ENCODE results near the gene NOC4L.
A peak's percentile ranks its signal among the peaks of the same experiment; 100 is the strongest.
"Not testable (repeated sequence)": the region's sequence is repeated elsewhere in the genome, so short reads cannot be mapped to it uniquely, and the experiment has no call there.

The NOC4L gene

GRCh38 chr12:132144115-132144809, at the start of gene NOC4L, which contains the start of gene DDX51:
NOC4L (plus strand) TSS chr12:132144457; CDS start chr12:132144489, 32 bp downstream.
DDX51 (minus strand) TSS chr12:132144319; CDS start chr12:132144296, 23 bp downstream.
- peak; percentile 93 to 95 for DNase-seq (ENCODE audit: low read depth in 1 of 2, low spot score in 1 of 2)

GRCh38 chr12:132095520-132096409, 48.5 kb upstream of the NOC4L start:
- DNase-seq (ENCODE audit: low read depth in 1 of 2, low spot score in 1 of 2): no peak

DNA sequence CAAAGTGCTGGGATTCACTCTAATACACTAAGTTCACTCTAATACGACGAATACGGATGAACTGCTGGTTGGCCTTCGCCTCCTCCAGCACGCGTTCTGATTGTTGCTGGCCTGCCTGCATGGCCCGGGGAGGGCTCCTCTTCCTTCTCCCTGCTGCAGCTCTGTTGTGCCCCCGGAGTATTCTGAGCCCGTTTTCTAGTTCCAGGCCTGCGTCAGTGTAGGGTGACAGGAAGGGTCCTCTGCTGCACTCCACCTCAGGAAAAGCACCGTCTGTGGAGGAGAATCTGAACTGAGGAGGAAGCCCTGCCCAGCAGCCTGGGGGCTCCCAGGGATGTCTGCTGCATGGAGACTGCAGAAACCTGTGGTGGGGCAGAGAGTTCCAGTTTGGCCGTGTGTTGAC, 44.5 kb upstream of the NOC4L start:
- no peak for DNase-seq (ENCODE audit: low read depth in 1 of 2, low spot score in 1 of 2)

GRCh38 chr12:132100306-132101065, 43.8 kb upstream of the NOC4L start:
- no peak for DNase-seq (ENCODE audit: low read depth in 1 of 2, low spot score in 1 of 2)

GRCh38 chr12:132102297-132102696, 42.0 kb upstream of the NOC4L start:
- DNase-seq (ENCODE audit: low read depth in 1 of 2, low spot score in 1 of 2): no peak

DNA sequence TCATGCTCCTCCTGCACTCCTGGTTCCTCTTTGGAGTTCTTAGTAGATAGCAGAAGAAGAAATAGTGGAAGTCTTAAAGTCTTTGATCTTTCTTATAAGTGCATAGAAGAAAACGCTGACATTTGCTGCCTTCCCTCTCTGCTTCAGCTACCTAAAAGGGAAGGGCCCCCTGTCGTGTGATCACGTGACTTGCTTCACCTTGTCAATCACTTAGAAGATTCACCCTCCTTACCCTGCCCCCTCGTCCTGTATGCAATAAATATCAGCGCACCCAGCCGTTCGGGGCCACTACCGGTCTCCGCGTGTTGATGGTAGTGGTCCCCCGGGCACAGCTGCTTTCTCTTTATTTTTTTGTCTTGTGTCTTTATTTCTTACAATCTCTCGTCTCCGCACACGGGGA, 41.2 kb upstream of the NOC4L start:
- DNase-seq (ENCODE audit: low read depth in 1 of 2, low spot score in 1 of 2): not testable (repeated sequence)

DNA sequence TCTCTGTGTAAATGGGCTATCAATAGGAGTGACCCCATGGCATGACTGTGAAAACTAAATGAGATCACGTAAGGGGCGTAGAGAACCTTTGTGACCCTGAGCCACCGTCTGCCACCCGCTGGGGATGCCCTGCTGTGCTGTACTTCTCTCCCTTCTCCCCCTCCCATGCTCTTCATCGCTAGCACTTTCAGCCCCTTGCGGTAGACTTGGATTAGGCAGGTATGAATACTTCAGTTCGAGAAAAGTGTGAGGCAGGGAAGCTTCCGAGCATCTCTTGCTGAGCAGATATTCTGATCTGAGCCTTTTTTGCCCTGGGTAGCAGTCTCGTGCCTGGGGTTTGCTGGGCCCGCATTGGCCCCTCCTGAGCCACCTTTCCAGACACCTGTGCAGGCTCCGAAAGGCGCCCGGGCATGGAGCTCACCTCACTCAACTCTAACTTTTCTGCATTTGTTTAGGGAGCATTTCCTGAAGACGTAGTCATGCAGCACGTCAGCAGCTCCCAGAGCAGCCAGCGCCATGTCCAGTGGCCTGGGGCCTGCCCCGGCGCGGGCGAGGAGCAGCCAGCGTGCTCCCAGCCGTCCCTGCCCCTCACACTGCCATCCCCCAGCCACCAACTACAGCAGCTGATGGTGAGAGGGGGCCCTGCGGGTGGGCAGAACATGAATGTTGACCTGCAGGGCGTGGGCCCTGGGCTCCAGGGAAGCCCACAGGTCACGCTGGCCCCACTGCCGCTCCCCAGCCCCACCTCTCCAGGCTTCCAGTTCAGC, 40.5 kb upstream of the NOC4L start:
- no peak for DNase-seq (ENCODE audit: low read depth in 1 of 2, low spot score in 1 of 2)

- DNase-seq (ENCODE audit: low read depth in 1 of 2, low spot score in 1 of 2): no peak
Observed at GRCh38 chr12:132105467-132105866, 38.8 kb upstream of the NOC4L start.

GRCh38 chr12:132106921-132107320, 37.3 kb upstream of the NOC4L start:
- DNase-seq (ENCODE audit: low read depth in 1 of 2, low spot score in 1 of 2): no peak

- DNase-seq (ENCODE audit: low read depth in 1 of 2, low spot score in 1 of 2): no peak
Observed at GRCh38 chr12:132108211-132108832, 35.9 kb upstream of the NOC4L start.

DNA sequence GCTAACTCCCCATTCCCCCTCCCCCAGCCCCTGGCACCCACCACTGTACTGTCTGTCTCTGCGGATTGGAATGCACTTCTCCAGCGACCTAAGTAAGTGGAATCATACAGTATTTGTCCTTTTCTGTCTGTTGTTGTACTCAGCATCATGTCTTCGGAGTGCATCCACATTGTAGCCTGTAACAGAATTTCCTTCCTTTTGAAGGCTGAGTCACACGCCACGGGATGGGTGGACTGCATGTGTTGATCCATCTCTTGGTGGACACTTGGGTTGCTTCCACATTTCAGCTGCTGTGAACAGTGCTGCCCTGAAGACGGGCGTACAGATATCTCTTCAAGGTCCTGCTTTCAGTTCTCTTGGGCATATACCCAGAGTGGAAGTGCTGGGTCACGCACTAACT, 34.5 kb upstream of the NOC4L start:
- no peak for DNase-seq (ENCODE audit: low read depth in 1 of 2, low spot score in 1 of 2)

- no peak for DNase-seq (ENCODE audit: low read depth in 1 of 2, low spot score in 1 of 2)
Observed at GRCh38 chr12:132110677-132111076, 33.6 kb upstream of the NOC4L start.

DNA sequence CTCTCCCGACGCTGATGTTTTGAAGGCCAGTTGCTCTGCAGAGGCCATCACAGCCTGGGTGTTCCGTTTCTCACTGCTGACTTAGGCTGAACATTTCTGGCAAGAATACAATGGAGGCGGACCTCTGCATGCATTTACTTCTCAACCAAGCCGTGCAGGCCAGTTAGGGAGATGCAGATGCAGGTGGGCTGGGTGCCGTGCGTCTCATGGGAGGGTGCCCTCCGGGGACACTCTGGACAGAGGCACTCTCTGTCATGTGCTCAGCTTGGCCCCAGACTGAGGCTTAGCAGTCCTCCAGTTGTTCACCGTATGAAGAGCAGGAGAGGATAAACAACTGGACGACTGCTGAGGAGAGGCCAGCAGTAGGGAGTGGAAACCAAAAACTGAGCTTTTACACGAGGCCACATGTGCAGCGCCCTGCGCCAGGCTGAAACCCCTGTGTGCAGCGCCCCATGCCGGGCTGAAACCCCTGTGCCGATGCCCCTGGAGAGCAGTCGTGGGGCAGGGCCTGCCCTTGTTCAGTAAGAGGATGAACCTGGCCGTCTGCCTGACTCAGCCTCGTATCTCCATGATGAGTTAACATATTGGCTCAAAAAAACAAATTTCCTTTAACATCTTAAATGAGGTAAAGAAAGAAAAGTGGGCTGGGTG, 32.5 kb upstream of the NOC4L start:
- DNase-seq (ENCODE audit: low read depth in 1 of 2, low spot score in 1 of 2): no peak

DNA sequence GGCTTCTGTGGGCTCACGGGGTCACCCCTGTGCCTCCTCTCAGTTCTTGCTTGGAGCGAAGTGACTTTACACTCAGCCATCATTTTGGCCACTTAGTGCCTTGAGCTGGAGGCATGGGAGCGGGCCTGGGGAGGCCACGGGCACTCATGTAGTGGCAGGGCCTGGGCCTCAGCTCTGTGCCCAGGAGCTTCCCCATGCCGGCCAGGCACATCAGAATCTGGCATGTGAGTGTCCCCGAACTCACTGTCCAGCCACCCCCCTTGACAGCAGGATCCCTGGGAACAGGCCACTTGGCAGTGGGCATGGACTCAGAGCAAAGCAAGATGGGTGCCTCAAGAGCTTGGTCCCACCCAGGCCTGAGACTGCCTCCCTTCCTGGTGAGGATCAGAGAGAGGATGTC, 29.6 kb upstream of the NOC4L start:
- DNase-seq (ENCODE audit: low read depth in 1 of 2, low spot score in 1 of 2): no peak

- no peak for DNase-seq (ENCODE audit: low read depth in 1 of 2, low spot score in 1 of 2)
Observed at GRCh38 chr12:132115500-132115899, 28.8 kb upstream of the NOC4L start.

DNA sequence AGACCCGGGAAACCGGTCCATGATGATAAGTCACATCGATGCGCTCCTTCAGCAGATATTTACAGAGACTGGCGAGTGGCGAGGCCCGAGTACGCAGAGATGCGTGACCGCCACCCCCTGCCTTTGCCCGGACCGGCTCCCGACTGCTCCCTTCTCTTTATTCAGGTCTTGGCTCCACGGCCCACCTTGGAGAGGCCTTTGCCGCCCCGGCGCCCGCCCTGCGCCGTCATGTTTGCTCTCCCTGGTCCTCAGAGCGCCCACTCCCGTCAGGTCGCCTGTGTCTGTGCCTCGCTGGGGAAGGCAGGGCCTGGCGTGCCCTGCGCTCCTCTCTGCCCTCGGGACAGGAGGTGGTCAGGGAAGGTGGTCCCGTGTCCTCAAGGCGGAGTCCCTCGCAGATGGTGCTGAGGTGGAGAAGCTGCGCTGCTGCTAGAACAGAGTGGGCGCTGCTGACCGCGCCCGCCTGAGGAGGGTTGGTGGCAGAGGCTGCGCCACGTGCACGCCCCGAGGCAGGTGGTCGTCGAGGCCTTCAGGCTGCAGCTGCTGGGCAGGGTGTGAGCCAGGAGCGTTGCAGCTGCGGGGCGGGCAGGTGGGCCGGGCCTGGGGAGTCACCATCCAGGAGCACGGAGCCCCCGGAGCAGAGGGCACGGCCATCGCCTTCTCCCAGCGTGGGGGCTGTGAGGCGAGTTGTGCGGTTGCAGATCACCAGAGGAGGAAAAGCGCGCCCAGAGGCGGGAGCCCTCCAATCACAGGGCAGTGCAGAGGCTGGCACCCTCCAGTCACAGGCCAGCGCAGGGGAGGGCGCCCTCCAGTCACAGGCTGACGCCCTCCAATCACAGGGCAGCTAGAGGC, 27.3 kb upstream of the NOC4L start:
- DNase-seq (ENCODE audit: low read depth in 1 of 2, low spot score in 1 of 2): no peak

DNA sequence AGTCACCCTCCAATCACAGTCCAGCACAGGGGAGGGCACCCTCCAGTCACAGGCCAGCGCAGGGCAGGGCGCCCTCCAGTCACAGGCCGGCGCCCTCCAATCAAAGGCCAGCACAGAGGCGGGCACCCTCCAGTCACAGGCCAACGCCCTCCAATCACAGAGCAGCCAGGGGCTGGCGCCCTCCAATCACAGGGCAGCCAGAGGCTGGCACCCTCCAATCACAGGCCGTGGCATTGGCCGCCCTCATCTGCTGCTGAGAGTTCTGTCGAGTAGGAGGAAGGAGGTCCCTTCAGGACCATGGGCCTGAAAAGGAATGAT, 26.7 kb upstream of the NOC4L start:
- DNase-seq (ENCODE audit: low read depth in 1 of 2, low spot score in 1 of 2): no peak

- no peak for DNase-seq (ENCODE audit: low read depth in 1 of 2, low spot score in 1 of 2)
Observed at GRCh38 chr12:132118876-132119275, 25.4 kb upstream of the NOC4L start.

- no peak for DNase-seq (ENCODE audit: low read depth in 1 of 2, low spot score in 1 of 2)
Observed at GRCh38 chr12:132121283-132121682, 23.0 kb upstream of the NOC4L start.

All from activated T-helper 1 cell treated with anti-CD3 and anti-CD28 coated beads, Interleukin-2, amount 50 U/mL, for 16 hours (primary cell).